UCSD-AML1 (cell line): ENCODE data around the gene CLDN25.
"Not testable (repeated sequence)": the region's sequence is repeated elsewhere in the genome, so short reads cannot be mapped to it uniquely, and the experiment has no call there.

ENCODE experiments used
- DNase-seq: peaks from one replicate; lab custom pipeline; 2025; ENCODE audit not compliant: unreplicated experiment; lab: John Stamatoyannopoulos, UW

The CLDN25 gene

GRCh38 chr11:113779496-113779895, at the start of gene CLDN25:
CLDN25 (plus strand) TSS chr11:113779796; CDS start chr11:113779796, 0 bp downstream.
- no peak for DNase-seq

- DNase-seq, result no peak
Measured at GRCh38 chr11:113730887-113731726, 48.5 kb upstream of the CLDN25 start.

- DNase-seq, result no peak
Measured at GRCh38 chr11:113732092-113732491, 47.5 kb upstream of the CLDN25 start.

- DNase-seq, result no peak
Measured at GRCh38 chr11:113736323-113736722, 43.3 kb upstream of the CLDN25 start.

- DNase-seq, result no peak
Measured at GRCh38 chr11:113752932-113753331, 26.7 kb upstream of the CLDN25 start.

- DNase-seq, result no peak
Measured at GRCh38 chr11:113760241-113760640, 19.4 kb upstream of the CLDN25 start.

- not testable (repeated sequence) for DNase-seq
Measured at GRCh38 chr11:113763040-113763439, 16.6 kb upstream of the CLDN25 start.

- DNase-seq, result no peak
Measured at GRCh38 chr11:113764527-113765219, 14.9 kb upstream of the CLDN25 start.

DNA sequence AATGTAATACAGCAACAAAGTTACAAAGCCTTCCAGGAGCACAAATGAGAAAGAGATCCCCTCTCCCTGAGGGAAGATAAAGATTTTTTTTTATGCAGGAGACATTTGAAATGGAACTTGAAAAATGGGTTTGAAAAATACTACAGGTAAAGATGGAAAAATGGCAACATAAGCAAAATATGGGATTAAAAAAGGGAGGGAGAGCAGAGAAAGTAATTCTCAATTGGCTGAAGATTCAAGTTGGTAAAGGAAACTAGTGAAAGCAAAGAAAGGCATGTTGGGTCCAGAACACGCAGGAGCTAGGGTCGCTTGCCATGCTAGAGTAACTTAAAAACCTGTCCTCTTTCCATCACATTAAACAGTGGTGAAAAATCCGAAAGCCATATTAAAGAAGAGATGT, 7.6 kb upstream of the CLDN25 start:
- DNase-seq, result no peak

DNA sequence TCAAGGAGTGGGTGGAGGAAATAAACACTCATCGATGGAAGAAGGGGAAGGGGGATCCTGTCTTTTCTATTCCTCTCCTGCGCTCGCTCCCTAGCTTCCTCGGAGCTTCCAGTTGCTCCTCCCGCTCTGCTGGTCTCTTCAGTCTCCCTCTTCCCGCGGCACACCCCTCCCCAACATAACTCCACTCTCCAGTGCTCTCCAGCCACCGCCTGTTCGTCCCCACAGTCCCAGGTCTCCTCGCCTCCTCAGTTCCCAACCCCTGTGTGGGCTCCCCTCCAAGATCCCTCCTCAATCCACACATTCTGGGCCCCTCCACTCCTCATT, 6.5 kb upstream of the CLDN25 start:
- DNase-seq, result no peak

GRCh38 chr11:113773416-113774173, 6.0 kb upstream of the CLDN25 start, which contains the start of gene ZW10:
ZW10 (minus strand) TSS chr11:113773692; CDS start chr11:113773666, 26 bp downstream.
- peak; percentile 95 for DNase-seq

DNA sequence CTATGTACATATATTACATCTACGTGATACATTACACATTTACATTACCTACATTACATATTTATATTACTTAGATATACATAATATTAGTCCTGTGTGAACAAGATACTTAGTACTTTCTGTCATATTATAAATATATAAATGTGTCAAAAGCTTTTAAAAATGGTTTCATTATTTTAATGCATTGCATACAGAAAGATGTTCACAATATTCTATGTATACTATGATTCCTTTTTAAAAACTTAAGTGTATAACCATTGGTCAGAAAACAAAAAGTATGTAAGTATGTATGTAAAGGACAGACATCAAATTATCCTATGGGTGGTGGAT, 5.5 kb upstream of the CLDN25 start:
- no peak for DNase-seq

DNA sequence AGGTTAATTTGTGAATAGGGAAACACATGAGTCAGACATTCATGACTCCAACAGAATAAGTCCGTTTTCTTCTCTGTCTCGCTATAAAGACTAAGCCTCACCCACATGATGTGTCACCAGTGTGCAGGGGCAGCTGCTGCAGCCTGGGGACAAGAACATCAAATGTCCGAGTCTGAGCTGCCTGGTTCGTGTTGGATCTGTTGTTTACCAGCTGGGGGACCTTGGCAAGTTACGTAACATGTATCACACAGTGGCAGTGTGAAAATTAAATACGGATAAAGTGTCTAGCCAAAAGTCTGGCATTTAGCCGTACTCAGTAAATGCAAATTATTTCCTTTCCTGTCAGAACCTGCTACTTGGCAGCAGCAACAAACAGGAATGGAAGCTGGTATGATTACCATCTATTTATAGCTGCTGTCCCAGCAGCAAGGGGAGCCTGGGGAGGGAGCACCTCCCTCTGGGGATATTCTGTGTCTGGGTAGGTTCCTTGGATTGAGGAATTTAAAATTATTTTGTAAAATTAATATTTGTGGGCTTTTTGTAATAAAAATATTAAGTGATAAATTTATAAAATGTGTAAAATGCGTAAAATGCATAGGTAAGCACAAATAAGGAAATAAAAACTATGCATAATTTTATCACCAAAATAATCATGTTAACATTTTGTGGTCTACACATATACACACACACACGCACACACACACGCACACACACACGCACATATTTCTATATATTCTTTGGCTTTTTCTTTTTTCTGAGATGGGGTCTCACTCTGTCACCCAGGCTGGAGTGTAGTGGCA, 1.3 kb upstream of the CLDN25 start:
- no peak for DNase-seq

- no peak for DNase-seq
Measured at GRCh38 chr11:113781682-113782081, 2.1 kb downstream of the CLDN25 start.

DNA sequence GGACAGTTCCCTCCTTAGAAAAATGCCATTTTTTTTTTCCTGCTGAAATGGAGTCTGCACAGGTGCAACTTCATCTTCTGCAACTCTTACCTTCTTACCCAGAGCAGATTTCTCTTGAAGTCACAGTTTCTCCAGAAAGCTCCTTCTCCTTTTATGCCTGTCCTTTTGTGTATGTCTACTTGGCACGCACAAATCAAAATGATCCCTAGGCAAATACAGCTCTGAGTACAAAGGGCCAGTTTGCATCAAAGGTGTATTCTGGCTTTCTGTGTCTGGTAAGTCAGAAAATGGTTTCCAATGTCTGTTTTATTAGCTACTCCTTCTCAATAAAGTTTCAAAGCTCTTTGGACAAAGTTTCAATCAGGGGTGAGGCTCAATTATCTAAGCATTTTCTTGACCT, 2.5 kb downstream of the CLDN25 start:
- DNase-seq, result no peak

GRCh38 chr11:113789016-113789415, 9.4 kb downstream of the CLDN25 start:
- DNase-seq, result not testable (repeated sequence)

DNA sequence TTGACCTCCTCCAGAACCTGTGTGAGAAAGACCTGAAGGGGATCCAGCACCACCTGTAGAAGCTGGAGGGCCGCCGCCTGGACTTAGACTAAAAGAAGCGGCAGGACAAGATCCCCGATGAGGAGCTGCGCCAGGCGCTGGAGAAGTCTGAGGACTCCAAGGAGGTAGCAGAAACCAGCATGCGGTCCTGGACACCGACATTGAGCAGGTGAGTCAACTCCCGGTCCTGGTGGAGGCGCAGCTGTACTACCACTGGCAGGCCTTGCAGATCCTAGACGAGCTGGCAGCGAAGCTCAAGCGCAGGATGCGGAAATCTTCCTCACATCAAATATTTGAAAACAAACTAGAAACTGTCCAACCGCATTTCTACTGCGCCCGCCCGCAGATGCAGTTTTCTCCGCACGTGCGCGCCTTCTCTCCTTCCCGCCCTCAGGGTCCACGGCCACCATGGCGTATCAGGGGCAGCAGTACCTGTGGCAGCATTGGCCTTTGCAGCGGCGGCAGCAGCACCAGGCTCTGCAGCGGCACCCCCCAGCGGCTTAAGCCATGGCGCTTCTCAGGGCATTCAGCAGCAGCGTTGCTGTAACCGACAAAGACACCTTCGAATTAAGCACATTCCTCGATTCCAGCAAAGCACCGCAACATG, 10.2 kb downstream of the CLDN25 start:
- no peak for DNase-seq

- DNase-seq, result no peak
Measured at GRCh38 chr11:113796663-113797259, 17.2 kb downstream of the CLDN25 start.

DNA sequence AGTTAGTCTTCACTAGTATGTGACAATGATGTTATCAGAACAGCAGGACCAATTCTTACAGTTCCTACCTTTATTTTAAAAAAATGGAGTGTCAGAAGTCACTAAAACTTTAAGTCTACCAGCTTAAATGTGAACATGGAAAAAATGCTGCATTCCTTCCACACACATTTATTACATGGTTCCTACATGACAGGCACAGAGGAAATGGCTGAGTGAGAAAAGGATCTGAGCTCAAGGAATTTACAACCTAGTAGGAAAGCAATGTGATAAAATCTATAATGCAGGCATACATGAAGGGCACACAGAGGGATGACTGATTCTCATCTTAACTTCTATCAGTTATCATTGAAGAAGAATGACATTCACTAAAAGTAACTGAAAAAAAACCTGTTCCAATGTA, 23.0 kb downstream of the CLDN25 start:
- DNase-seq, result no peak

GRCh38 chr11:113805640-113806039, 26.0 kb downstream of the CLDN25 start:
- no peak for DNase-seq
